HG02588 (cell line): Measurements from ENCODE around the gene AMIGO1.
A peak's percentile ranks its signal among the peaks of the same experiment; 100 is the strongest.

ENCODE experiments used
- ATAC-seq: cut with Tn5 transposase; IDR thresholded peaks from one replicate; pipeline ENCODE4 v1.9.1; 2021; ENCODE audit warnings: mild to moderate bottlenecking, moderate library complexity; ENCODE audit not compliant: unreplicated experiment

Gene AMIGO1

GRCh38 chr1:109503935-109504334 is 5.6 kb downstream of the AMIGO1 start:
- no peak for ATAC-seq

GRCh38 chr1:109502364-109502851 is 7.1 kb downstream of the AMIGO1 start:
- ATAC-seq: no peak

- ATAC-seq: no peak
Observed at GRCh38 chr1:109501644-109502363, 7.7 kb downstream of the AMIGO1 start.

- ATAC-seq: no peak
Observed at GRCh38 chr1:109500941-109501381, 8.6 kb downstream of the AMIGO1 start.

- ATAC-seq: no peak
Observed at GRCh38 chr1:109499661-109500536, 9.6 kb downstream of the AMIGO1 start.

- no peak for ATAC-seq
Observed at GRCh38 chr1:109499081-109499480, 10.4 kb downstream of the AMIGO1 start.

- no peak for ATAC-seq
Observed at GRCh38 chr1:109498161-109498801, 11.2 kb downstream of the AMIGO1 start.

GRCh38 chr1:109497449-109498160 is 11.9 kb downstream of the AMIGO1 start:
- ATAC-seq: no peak

GRCh38 chr1:109495738-109496137 is 13.8 kb downstream of the AMIGO1 start:
- ATAC-seq: no peak

GRCh38 chr1:109493805-109494539 is 15.6 kb downstream of the AMIGO1 start, which contains the start of gene CYB561D1:
TSS of gene CYB561D1 (plus strand) at chr1:109494094. CDS start at chr1:109494140, 46 bp downstream.
- peak; percentile 81 for ATAC-seq

GRCh38 chr1:109493227-109493626 is 16.3 kb downstream of the AMIGO1 start:
- no peak for ATAC-seq

- ATAC-seq: no peak
Observed at GRCh38 chr1:109492779-109493178, 16.7 kb downstream of the AMIGO1 start.

GRCh38 chr1:109491372-109491771 is 18.2 kb downstream of the AMIGO1 start:
- ATAC-seq: no peak

GRCh38 chr1:109490934-109491302 is 18.6 kb downstream of the AMIGO1 start:
- ATAC-seq: no peak

- ATAC-seq: peak; percentile 30
Observed at GRCh38 chr1:109490029-109490933, 19.2 kb downstream of the AMIGO1 start.

- ATAC-seq: no peak
Observed at GRCh38 chr1:109488696-109489095, 20.8 kb downstream of the AMIGO1 start.

- no peak for ATAC-seq
Observed at GRCh38 chr1:109488201-109488600, 21.3 kb downstream of the AMIGO1 start.

- ATAC-seq: no peak
Observed at GRCh38 chr1:109487261-109487660, 22.3 kb downstream of the AMIGO1 start.

- no peak for ATAC-seq
Observed at GRCh38 chr1:109485001-109485400, 24.5 kb downstream of the AMIGO1 start.
